OCI-LY3 (cell line): ENCODE results near the gene CTU2.

Experiments
- EZH2phosphoT487 ChIP-seq: fragments of 200-600 bp; shearing (Covaris generic); IDR thresholded peaks from 2 replicates; pipeline ENCODE4 v1.6.1; 2018; ENCODE audit warnings: antibody characterized with exemption, mixed run types, low read depth
- TF ChIP-seq, protein P1 (sequence below): fragments of 200-600, 300-600 bp; sonication (generic); IDR thresholded peaks from 2 replicates; pipeline ENCODE4 v1.5.1; 2014; ENCODE audit warnings: antibody characterized with exemption, low read length, low read depth

DNA sequence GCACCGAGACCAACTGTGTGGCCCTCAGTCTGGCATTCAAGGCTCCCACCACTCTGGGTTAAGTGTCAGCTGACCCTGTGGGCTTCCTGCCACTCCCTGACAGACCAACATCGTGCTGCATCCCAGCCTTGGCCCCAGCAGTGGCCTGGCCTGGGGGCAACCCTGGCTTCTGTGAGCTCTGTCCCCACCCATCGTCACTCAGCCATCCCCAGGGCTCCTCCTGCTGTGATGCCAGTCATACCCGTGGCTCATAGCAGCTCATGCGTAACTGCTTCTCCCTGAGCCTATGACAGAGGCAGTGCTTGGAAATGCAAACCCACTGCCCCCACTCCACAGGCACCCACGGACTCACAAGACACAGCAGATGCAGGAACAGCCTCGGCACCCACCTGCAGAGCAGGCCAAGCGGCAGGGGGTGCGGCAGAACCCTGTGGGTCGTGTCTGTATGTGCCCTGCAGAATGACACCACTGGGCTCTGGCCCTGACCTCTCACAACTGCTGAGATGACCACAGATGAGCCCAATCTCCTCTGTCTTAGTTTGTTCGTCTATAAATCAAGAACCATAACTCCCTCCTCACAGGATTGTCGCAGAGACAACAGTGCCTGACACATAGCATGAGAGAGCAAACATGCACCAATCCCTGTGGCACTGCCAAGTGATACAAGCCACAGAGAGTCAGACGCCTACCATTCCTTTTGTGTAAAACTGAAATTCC, 52.1 kb downstream of the CTU2 start:
- TF ChIP-seq, protein P1, sequence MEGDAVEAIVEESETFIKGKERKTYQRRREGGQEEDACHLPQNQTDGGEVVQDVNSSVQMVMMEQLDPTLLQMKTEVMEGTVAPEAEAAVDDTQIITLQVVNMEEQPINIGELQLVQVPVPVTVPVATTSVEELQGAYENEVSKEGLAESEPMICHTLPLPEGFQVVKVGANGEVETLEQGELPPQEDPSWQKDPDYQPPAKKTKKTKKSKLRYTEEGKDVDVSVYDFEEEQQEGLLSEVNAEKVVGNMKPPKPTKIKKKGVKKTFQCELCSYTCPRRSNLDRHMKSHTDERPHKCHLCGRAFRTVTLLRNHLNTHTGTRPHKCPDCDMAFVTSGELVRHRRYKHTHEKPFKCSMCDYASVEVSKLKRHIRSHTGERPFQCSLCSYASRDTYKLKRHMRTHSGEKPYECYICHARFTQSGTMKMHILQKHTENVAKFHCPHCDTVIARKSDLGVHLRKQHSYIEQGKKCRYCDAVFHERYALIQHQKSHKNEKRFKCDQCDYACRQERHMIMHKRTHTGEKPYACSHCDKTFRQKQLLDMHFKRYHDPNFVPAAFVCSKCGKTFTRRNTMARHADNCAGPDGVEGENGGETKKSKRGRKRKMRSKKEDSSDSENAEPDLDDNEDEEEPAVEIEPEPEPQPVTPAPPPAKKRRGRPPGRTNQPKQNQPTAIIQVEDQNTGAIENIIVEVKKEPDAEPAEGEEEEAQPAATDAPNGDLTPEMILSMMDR = no peak
- no peak for TF ChIP-seq EZH2phosphoT487
